ENCODE results near the gene FBXO2.

- no peak for TF ChIP-seq CTCF (conservative IDR thresholded peaks at IDR 0.05 in 1 of 2, IDR thresholded peaks at IDR 0.05 in 1 of 2; ENCODE audit: low read depth in 1 of 2, low read length in 2 of 2)
- TF ChIP-seq EZH2 (IDR thresholded peaks at IDR 0.05; ENCODE audit: low read length, missing control alignments), result no peak
Measured at GRCh38 chr1:11599891-11600576, 54.2 kb downstream of the FBXO2 start.

All from fibroblast of lung (primary cell).